Erythroblast (primary cell): ENCODE measurements around the gene ADAMTSL1.

Experiments
- GATA1 ChIP-seq: IDR thresholded peaks from 2 replicates; pipeline ENCODE4 v1.6.1; 2011; ENCODE audit warnings: low read depth, mild to moderate bottlenecking, control low read depth, low read length, moderate library complexity
- POLR2A ChIP-seq: IDR thresholded peaks from 2 replicates; pipeline ENCODE4 v1.6.1; 2011; ENCODE audit warnings: mild to moderate bottlenecking, low read length

GRCh38 chr9:18739641-18740318 lies 265.8 kb downstream of the ADAMTSL1 start:
- TF ChIP-seq POLR2A (no peak), GATA1 (no peak)
